RPMI8226 (cell line): ENCODE data around the gene ARMH3.

ENCODE experiments used
- DNase-seq: peaks from one replicate; pipeline ENCODE4 v3.0.0-alpha.2; 2015

ARMH3 gene

DNA sequence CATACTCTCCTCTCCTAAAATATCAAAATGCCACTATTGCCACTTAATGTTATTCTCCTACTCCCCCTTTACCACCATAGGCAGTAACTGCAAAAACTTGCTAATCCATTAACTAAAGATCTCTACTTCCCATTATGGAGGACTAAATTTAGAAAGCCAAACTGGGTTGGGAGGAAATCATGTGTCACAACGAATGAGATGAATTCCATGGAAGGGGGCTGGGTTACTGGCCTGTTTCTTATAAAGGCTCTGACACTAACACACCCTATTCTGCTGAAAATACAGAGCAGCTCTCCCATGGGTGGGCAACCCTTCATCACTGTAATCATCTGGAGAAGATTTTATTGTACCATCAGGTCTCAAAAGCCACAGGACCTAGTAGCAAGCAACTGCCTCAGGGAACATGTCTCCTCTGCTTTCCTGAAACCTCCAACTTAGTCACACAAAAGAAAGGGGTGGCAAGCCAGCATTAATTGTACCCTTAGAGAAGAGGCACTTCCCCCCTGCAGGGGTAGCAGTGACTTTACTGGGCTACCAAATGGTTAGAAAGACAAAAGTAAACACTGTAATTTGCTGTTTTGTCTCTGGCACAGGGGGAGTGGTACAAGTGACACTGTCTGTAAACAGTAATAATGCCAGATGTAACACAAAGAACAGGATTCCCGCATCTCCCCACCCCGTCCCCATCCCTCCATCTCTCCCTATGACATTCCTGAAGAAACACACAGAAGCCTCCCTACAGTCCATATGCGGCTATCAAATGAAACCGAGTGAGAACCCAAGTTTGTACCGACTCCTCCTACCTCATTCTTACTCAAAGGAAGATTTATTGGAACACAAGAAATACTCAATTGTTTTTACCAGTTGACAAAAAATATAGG lies 81.6 kb downstream of the ARMH3 start:
- DNase-seq: no peak

DNA sequence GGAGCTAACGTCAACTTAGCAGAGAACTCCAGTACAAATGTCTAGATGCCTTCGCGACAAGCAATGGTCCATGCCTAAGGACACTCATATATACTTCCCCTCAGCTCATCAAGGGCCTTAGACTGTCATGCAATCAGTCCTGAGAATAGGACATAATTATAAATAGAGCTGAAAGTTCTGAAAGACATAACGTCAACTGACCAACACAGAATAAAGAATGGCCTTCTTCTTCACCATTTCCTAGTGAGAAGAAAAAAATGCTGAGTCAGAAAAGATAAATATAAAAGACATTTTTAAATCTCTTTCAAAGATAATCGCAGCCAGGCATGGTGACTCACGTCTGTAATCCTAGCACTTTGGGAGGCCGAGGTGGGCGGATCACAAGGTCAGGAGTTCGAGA lies 83.2 kb downstream of the ARMH3 start:
- DNase-seq: no peak

DNA sequence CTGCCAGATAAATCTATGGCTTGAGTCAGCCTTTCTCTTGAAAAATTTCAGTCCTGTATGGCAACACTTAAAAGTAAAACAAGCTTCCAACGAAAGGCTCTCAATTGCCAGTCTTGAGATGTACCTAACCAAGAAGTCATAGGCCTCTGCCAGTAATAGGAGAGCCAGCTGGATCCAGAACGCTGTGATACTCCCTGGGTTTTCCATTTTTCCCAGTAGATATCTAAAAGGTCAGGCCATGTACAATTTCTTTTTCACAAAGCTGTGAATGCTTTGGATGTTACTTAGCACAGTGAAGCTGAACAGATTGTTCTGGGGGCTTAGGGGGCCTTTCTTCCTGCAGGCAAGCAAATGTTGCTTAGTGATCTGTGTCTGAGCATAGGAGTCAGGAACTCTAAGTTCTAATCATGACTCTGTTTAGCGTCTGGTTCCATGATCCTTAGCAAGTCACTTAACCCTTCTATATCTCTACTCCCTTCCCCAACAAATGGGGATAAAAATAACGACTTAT lies 86.5 kb downstream of the ARMH3 start:
- DNase-seq: no peak

DNA sequence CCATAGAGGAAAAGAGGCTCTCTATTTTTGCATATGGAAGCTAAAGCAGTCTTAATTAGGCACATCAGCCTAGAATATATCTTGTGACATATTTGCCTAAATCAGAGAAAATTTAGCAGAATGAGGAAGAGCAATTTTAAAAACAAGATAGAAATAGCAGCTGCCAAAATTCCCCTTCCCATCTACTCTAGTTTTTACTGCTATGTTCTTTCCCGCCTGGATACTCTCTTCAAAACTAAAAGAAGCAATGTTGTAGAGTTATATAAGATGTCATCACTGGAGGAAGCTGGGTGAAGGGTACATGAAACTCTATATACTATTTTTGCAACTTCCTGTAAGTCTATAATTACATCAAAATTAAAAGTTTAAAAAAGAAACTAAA lies 87.0 kb downstream of the ARMH3 start:
- DNase-seq: no peak

DNA sequence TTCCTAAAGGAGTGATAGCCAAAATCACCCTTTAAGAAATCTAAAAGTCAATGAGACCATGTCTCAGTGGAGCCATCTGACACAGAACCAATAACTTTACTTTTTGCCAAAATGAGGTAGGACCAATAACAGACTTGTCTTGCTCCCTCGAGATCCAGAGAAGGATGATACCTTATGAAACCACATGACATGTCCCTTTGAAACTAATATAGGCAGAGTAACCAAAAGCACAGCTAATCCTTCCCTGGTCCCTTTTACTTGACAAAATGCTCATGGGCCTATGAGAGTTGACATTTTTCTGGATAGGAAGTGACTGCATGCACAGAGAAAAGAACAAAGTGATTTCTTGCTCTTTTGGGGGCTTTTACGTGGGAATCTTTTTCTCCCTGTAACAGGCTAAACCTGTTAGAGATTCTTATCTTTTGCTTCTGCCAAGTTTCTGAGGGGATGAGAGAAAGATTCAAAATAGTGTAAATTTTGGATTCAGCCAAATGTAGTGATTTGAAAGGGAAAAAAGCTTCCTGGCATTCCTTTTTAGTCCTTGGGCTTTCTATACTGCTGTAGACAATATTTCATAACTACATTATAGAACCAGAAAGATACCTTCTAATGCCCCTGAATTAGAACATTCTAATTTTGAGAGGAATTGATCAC lies 87.6 kb downstream of the ARMH3 start:
- no peak for DNase-seq

DNA sequence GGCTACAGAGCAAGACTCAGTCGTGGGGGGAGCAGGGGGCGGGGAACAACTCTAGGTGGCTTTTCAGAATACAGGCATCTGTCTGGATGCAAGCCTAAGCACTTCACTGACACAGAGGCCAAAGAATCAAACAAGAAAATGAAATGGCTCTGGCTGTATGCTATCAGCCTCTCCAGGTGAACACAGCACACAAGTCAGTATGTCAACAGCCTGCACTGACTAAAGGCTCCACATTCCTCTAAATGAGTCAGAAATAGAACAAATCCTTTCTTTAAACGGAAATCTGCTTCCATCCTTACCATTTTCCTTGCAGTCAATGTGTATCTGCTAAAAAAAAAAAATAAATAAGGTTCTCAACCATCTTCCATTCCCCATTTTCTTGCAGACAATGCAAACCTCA lies 88.3 kb downstream of the ARMH3 start:
- DNase-seq: no peak

DNA sequence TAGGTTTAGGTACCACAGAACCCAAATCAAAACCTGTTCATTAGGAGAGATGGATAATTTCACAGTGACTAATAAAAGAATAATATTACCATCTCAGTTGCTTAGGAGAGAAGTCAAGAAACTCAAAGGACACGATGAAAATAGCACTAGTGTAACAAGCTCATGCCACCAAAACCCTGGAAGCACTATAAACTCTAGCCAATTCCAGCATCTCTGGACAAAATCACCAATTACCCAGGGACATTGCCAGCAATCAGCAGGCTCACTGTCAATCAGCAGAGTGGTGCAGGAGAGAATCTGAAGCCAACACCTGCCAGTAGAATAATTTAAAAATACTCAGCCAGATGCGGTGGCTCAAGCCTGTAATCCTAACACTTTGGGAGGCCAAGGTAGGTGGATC lies 88.9 kb downstream of the ARMH3 start:
- no peak for DNase-seq

DNA sequence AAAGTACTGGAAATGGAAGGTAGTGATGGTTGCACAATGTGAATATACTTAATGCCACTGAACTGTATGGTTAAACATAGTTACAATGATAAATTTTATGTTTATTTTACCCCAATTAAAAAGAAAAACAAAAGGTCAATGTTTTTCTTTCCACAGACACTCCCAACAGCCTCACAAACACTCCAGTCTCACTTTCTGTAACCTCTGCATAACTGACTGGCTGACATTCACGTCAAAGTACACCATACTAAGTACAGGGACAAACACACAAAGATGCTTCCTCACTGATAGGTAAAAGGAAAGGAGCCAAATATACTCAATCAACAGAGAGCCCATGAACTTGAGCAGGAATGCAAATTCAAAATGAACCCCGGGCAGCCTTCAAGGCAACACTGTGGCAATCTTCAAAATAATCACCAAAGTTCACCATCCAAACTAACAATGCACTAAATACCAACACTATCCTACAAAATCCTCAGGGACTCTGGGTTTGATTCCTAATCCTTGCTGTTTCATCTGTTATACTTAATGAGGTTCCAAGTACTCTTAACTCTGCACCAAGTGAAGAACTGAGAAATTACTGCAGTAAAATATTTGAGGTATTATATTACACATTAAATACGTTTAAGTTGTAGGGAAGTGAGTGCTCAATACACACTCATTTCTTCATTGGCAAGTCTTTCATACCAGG lies 90.8 kb downstream of the ARMH3 start:
- no peak for DNase-seq

DNA sequence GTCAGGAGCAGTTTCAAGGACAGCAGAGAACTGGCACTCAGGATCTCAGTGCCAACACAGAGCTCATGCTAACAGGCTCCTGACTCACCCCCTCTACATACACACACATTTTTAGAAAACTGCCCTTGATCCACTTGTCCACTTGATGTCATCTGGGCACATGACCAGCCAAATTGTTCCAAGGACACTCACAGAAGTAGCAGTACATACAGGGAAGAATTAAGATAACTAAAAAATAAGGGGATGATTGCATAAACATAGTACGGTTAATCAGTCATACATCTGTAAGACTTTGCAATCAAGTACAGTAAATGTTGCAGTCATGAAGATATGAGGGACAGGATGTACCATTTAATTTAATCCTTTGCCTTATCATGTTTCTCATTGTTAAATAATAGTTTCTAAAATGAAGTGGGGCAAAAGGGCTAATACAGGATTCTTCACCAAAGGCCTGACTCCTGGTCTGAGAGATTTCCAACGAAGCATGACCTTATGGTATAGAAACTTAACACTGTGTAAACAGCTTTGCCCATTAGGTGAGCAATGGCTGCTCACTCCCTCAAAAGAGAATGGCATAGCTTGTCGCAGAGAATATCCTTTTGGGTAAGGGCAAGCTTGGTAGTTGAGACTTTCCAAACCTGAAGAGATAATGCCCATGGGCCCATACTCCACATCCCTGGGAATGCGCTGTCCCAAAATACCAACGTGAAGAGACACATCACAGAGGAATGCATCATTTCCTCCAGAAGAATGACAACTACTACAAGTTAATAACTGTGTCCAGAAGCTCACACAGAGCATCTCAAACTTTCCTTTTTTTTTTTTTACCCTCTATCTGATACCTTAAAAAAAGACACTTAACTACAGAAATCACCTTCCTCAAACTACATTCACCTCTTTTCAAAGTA lies 94.1 kb downstream of the ARMH3 start:
- DNase-seq: no peak

DNA sequence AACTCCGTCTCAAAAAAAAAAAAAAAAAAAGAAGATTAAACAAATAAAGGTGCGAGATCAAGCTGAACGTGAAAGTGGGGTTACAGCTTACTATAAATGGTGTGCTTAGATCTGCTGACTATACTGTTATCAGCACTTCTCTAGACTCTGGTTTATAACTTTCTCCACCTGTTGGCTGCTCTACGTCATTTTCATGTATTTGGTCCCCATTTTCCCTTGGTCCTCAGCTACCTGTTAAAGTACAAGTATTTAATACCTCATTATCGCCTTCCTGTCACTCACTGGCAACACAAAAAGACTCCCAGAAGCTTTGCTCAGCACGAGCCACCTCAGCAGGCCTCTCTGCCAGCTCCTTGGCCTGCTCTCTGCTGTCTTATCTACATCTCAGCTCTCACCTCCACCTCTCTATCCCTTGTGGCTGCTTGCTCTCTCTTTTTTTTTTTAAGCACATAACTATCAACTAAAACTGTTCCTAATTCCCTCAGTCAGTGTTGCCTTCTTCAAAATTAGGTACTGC lies 95.0 kb downstream of the ARMH3 start:
- DNase-seq: no peak

DNA sequence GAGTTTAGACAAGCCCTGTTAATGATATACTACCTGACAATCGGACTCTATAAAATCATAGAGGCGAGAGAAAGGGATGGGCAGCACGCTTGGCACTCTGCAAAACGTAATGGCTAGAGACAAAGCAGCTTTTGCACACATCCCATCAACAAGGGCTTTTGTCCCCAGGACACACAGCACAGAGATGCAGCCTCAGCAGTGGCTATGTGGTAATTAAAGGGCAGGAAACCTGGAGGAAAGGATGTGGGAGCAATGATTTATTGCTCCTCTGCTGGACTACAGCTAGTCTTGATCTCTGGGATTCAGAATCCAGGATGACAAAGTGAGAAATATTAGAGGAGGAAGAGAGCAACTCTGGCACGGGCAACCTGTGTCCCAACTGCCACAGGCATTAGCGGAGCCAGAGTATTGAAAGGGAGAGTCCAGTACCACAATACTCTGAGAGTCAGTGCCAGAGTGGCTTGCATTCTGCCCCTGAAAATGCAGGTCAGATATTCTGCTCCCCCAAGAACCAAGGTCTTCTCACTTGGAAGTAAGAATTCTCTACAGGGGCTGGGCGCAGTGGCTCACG lies 96.5 kb downstream of the ARMH3 start:
- DNase-seq: no peak

DNA sequence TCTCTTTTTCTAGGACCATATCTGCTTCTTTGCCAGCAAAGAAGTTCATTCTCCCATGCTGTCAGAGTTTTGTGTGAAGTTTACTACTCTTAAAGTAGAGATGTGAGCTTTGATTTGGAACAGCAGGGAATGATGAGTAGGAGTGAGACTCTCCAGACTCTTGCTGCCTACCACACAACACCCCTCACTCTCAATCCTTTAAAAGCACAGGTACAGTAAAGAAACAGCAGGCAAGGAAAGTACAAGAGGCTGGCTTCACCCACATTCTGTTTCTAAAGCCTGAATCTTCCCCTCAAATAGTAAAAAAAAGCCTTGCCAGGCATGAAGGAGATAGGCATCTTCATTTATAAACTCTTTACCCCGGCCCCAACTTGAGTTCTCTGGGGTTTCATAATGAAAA lies 97.3 kb downstream of the ARMH3 start:
- no peak for DNase-seq

DNA sequence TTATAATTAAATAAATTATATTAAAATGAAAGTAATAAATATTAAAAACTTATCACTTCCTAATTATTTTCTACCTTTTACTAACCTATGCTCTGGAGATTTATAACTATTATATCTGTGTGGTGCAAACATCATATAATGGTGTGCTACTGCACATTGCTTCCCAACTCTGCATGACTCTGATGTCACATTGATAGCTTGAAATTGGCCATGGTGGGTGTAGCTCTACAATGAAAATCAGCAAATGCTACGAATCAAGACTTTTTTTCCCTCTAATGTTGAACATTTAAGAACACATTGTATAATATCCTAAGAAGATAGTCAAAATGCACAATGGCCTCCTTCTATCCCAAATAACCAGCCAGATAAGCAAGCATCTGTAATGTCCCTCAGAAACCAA lies 99.1 kb downstream of the ARMH3 start:
- DNase-seq: no peak

DNA sequence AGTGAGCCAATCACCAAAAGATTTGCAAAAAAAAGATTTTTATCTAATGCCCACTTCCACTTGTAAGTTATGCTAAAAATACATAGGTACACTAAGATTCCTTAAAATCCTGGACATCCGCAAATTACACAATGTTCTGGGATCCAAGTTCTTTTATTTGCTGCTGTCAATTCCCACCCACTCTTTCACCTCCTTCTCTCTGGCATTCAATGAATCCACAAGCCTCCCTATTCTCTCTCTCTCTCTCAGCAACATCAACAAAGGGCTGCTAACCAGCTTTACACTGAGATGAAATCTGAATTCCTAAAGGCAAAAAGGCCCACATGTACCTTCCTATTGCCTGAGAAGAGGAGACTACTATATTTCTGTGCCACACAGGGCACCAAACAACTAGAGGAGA lies 99.9 kb downstream of the ARMH3 start:
- DNase-seq: no peak

DNA sequence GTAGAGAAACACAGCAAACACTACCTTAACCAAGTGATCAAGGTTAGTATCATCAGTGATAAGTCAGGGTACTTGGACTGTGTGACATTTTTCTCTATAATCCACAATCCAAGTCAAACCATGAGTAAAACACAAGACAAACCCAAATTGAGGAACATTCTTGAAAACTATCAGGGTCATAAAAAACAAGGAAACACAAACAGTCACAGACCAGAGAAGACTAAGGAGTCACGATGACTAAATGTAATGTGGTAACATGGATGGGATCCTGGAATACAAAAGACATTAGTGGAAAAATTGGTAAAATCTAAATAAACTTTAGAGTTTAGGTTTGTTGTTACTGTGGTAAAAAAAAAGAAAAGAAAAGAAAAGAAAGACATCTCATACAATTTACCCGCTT lies 103.8 kb downstream of the ARMH3 start:
- no peak for DNase-seq

DNA sequence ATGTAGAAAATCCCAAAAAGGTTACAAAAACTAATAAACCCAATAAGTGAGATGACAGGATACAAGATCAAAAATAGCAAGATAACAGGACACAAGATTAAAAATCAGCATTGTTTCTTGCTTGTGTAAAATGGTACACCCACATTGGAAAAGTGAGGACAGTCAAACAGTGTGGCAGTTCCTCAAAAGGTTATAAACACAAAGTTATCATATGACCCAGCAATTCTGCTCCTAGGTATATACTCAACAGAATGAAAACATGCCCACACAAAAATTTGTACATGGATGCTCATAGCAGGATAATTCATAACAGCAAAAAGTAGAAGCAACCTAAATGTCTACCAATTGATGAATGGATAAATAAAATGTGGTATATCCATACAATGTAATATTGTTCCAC lies 105.8 kb downstream of the ARMH3 start:
- no peak for DNase-seq

DNA sequence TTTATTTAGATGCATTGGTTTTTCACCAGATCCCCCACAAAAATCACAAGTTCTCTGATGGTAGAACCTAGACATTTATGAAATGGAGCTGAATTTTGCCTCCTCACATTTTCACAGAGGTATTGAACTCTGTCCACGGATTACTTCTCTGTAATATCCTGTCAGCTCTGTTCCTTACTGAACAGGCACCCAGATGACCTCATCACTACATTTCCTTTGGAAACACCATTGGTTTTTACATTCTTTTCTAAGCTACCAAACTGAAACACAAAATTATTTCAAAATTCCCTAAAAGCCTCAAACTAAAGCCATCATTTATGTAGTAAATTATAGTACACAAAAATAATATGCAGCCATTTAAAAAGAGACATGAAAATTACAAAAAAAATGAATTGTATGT lies 114.1 kb downstream of the ARMH3 start:
- no peak for DNase-seq

DNA sequence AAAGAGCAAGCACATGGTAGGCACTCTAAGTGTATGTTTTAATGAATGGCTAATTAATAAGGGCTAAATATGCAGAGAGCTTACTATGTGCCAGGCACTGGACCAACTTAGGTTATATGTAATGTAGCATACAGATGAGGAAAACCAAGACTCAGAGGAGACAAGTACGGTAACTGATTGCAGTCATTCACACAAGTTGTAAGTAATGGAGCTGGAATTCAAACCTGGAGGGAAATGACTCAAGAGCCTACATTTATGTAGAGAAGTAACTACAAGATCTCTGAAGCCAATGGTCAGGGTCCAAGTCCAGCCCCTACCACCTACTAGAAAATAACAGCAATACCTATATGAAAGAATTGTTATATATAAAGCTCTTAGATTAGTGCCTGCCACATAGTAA lies 115.1 kb downstream of the ARMH3 start:
- DNase-seq: no peak

DNA sequence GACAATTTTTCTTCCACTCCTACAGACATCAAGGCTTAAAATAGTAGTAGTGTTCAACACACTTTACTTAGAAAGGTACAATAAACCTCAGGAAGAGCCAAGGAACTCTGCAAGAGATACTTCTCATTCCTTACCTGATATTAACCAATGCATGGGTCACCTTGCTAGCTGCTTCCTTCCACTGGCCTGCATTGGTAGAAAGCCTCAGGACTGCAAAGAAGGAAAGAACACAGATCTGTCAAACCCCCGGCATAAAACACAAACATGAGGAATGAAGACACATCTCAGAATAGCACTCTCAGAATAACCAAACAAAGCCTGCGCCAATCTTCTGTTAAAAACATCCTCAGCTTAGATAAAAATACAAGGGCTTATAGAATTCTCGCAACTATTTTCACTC lies 116.2 kb downstream of the ARMH3 start:
- no peak for DNase-seq

DNA sequence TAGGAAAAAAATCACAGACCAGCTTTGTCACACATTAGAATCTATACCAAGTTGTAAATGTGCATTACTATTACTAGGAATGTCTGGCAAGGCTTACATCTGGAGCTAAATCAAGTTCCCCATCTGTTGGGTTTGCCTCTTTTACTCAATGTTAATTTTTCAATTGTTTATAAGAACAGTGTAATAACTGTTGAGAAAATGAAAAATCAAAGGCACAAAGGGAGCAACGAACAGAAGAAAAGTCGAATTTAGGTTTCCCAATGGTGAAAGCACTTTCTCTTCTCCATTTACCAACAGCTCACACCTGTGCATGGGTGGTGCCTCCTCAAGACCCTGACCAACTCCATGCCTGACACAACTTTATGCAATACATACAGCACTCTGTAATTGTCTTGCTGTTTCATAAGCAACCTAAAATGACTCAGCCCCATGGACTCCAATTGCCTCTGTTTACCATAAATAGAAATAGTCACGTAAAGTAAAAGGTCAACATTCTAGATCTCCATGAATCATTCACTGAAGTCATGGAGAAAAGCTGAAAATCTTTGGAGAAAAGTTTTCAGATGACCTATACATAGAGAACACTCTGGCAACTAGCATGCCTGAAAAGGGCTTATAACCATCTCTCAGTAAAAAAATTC lies 116.8 kb downstream of the ARMH3 start:
- DNase-seq: no peak

DNA sequence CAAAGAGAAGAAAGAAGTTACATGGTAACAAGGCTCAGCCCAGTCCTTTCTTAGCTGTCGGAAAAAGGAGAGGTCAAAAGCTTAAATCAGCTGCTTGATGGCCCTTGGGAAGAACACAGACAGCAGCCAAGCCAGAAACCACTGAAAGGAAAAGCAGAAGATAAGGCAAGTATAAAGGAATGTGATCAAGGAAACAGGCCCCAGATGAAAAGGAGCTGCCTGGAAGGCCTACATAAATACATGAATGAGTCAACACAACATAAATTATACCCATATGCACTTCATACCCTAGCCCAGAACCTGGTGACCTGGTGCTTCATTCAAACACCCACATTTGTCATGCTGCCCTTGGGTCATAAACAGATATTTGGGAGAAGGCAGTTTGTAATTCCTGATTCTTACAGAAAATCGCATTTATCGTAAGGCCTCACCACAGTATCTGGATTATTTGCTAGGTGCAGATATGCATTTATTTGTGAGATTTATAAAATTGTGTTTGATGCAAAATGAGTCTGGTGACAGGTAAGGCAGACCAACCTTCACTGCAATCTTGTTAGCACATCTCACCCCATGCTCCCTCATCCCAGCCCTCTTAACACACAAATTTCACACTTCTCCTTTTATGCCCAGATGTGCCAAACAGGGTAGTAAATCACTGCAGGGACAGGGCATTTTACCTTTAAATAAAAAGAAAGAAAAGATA lies 117.5 kb downstream of the ARMH3 start:
- DNase-seq: no peak
